DND-41 (cell line): ENCODE results near the gene WNT9A.

Experiments used
- ATAC-seq: fragments of 200-7000 bp; cut with Tn5 transposase; 3 replicates; pipeline ENCODE4 v1.9.1; 2021; ENCODE audit warnings: low read depth; ENCODE audit not compliant: insufficient read depth
- DNase-seq: peaks from one replicate; pipeline ENCODE4 v3.0.0-alpha.2; 2020
- H2AFZ ChIP-seq: 2 replicates; pipeline ENCODE4 v1.6.0; 2012; ENCODE audit warnings: low read depth, low read length
- H3K27ac ChIP-seq: 2 replicates; pipeline ENCODE4 v1.5.1; 2012; ENCODE audit warnings: low read length, inconsistent platforms
- H3K27me3 ChIP-seq: fragments of 200-600 bp; sonication (generic); 2 replicates; pipeline ENCODE4 v1.6.0; 2012; ENCODE audit warnings: low read length, mild to moderate bottlenecking, inconsistent platforms; ENCODE audit not compliant: insufficient read depth, poor library complexity
- H3K36me3 ChIP-seq: 2 replicates; pipeline ENCODE4 v1.5.1; 2012; ENCODE audit warnings: low read length, inconsistent platforms; ENCODE audit not compliant: insufficient read depth
- H3K4me1 ChIP-seq: 2 replicates; pipeline ENCODE4 v1.5.1; 2012; ENCODE audit warnings: mild to moderate bottlenecking, low read length; ENCODE audit not compliant: insufficient read depth
- H3K4me2 ChIP-seq: 2 replicates; pipeline ENCODE4 v1.6.0; 2012; ENCODE audit warnings: mild to moderate bottlenecking, moderate library complexity, low read length, inconsistent platforms; ENCODE audit not compliant: insufficient read depth
- H3K4me3 ChIP-seq, 2 experiments: fragments of 200-600 bp in 1 of 2; shearing (Covaris generic) in 1 of 2; 2 replicates each; pipeline ENCODE4 v1.5.1; 2012 to 2016; ENCODE audit warnings: inconsistent platforms in 2 of 2, low read length in 2 of 2, mild to moderate bottlenecking in 2 of 2, low read depth in 1 of 2, moderate library complexity in 1 of 2
- H3K79me2 ChIP-seq: 2 replicates; pipeline ENCODE4 v1.6.0; 2012; ENCODE audit warnings: low read length, inconsistent platforms; ENCODE audit not compliant: insufficient read depth
- H3K9ac ChIP-seq: 2 replicates; pipeline ENCODE4 v1.6.0; 2012; ENCODE audit warnings: low read depth, mild to moderate bottlenecking, inconsistent platforms, low read length, moderate library complexity
- H3K9me3 ChIP-seq: 2 replicates; pipeline ENCODE4 v1.5.1; 2012; ENCODE audit warnings: low read length, moderate library complexity, mild to moderate bottlenecking, inconsistent platforms; ENCODE audit not compliant: insufficient read depth, severe bottlenecking
- H4K20me1 ChIP-seq: 2 replicates; pipeline ENCODE4 v1.6.0; 2012; ENCODE audit warnings: low read length; ENCODE audit not compliant: insufficient read depth
- CTCF ChIP-seq: IDR thresholded peaks from 2 replicates; pipeline ENCODE4 v1.5.1; 2012; ENCODE audit warnings: borderline replicate concordance, low read length, moderate library complexity, mild to moderate bottlenecking; ENCODE audit not compliant: poor library complexity, severe bottlenecking; ENCODE audit errors: extremely low read depth
- EZH2 ChIP-seq: IDR thresholded peaks from 3 replicates; pipeline ENCODE4 v1.6.1; 2012; ENCODE audit warnings: borderline replicate concordance, low read depth, mild to moderate bottlenecking, moderate library complexity, low read length, inconsistent platforms; ENCODE audit not compliant: severe bottlenecking

WNT9A gene

GRCh38 chr1:227959325-227959860 is 11.7 kb upstream of the WNT9A start:
- TF ChIP-seq CTCF: no peak
- TF ChIP-seq EZH2: no peak
- Histone ChIP-seq H4K20me1 (no peaks in the 10 kb centered on the region), H3K9me3 (no peaks in the 10 kb centered on the region), H3K4me3 (no peak overlapping the region), H3K27me3 (peaks cover 2% of the 10 kb centered on the region), H3K4me1 (peaks cover 15% of the 10 kb centered on the region), H3K4me2 (no peak overlapping the region), H3K36me3 (no peaks in the 10 kb centered on the region), H3K79me2 (no peaks in the 10 kb centered on the region), H2AFZ (no peak overlapping the region), H3K27ac (no peak overlapping the region), H3K9ac (no peak overlapping the region)
- DNase-seq: no peak
- no peak for ATAC-seq

GRCh38 chr1:227958617-227959324 is 11.0 kb upstream of the WNT9A start:
- Histone ChIP-seq H3K4me2 (no peak overlapping the region), H3K79me2 (no peaks in the 10 kb centered on the region), H3K4me3 (no peak overlapping the region), H4K20me1 (no peaks in the 10 kb centered on the region), H3K4me1 (peaks cover 15% of the 10 kb centered on the region), H2AFZ (no peak overlapping the region), H3K27me3 (peaks cover 2% of the 10 kb centered on the region), H3K9ac (no peak overlapping the region), H3K36me3 (no peaks in the 10 kb centered on the region), H3K9me3 (no peaks in the 10 kb centered on the region), H3K27ac (no peak overlapping the region)
- TF ChIP-seq EZH2 (no peak), CTCF (no peak)
- DNase-seq (no peak), ATAC-seq (no peak)

GRCh38 chr1:227955808-227956207 is 8.1 kb upstream of the WNT9A start:
- Histone ChIP-seq H3K4me2 (no peak overlapping the region), H3K4me3 (no peak overlapping the region), H3K9me3 (no peaks in the 10 kb centered on the region), H3K79me2 (no peaks in the 10 kb centered on the region), H3K27ac (no peak overlapping the region), H3K27me3 (no peaks in the 10 kb centered on the region), H2AFZ (no peak overlapping the region), H3K36me3 (no peaks in the 10 kb centered on the region), H3K9ac (no peak overlapping the region), H4K20me1 (no peaks in the 10 kb centered on the region), H3K4me1 (peaks cover 1% of the 10 kb centered on the region)
- DNase-seq (no peak), ATAC-seq (no peak)
- TF ChIP-seq EZH2 (no peak), CTCF (no peak)
